Right lobe of liver (tissue), 6 donors: ENCODE results near the gene DDIT4L. TPM values are rescaled to one million over a fixed set of nuclear protein-coding genes. Genes with fewer than 3 reads are reported as not detected.
"Not testable (repeated sequence)": the region's sequence is repeated elsewhere in the genome, so short reads cannot be mapped to it uniquely, and the experiment has no call there.

Source experiments
- ATAC-seq, 4 donors: fragments of 200-7000 bp; cut with Tn5 transposase; one replicate each; pipeline ENCODE4 v1.9.1; 2020; ENCODE audit warnings: mild to moderate bottlenecking in 4 of 4, moderate library complexity in 4 of 4
- DNase-seq, 3 donors: peaks; one replicate each; pipeline ENCODE4 v3.0.0-alpha.2; 2020
- H3K27ac ChIP-seq, 3 donors: fragments of 200-600 bp; one replicate each; pipeline ENCODE4 v1.8.0; 2022
- H3K27me3 ChIP-seq, 2 donors: fragments of 200-600 bp; one replicate each; pipeline ENCODE4 v1.8.0; 2022
- H3K36me3 ChIP-seq, 4 donors: fragments of 200-600 bp; sonication (generic) in 1 of 4; one replicate each; pipeline versions ENCODE4 v1.5.1 to v1.8.0; 2017 to 2022; ENCODE audit warnings: control low read depth in 1 of 4
- H3K4me1 ChIP-seq, 4 donors: fragments of 200-600 bp; sonication (generic) in 1 of 4; one replicate each; pipeline versions ENCODE4 v1.5.1 to v1.8.0; 2017 to 2022; ENCODE audit warnings: control low read depth in 1 of 4
- H3K4me3 ChIP-seq, 3 donors: fragments of 200-600 bp; one replicate each; pipeline ENCODE4 v1.8.0; 2022
- H3K9me3 ChIP-seq, 4 donors: fragments of 200-600 bp; sonication (generic) in 1 of 4; one replicate each; pipeline versions ENCODE4 v1.5.1 to v1.8.0; 2017 to 2022; ENCODE audit warnings: control low read depth in 1 of 4
- POLR2A ChIP-seq: fragments of 450-650 bp; IDR thresholded peaks from one replicate; pipeline ENCODE4 v1.6.1; 2017; ENCODE audit warnings: antibody characterized with exemption, mild to moderate bottlenecking
- WGBS: methylation state at CpG from one replicate; pipeline ENCODE4 v1.1.6; 2018; ENCODE audit warnings: low coverage, low lambda C conversion rate; ENCODE audit not compliant: insufficient coverage; ENCODE audit errors: missing lambda C conversion rate; 5-methylcytosine and 5-hydroxymethylcytosine counted together
- intact Hi-C, 2 donors: fragments of 100-400 bp; cut with DNase I; formaldehyde crosslinking; loops; one replicate each; pipeline versions ENCODE4 v1.11.2 to v1.14.1; 2022
- total RNA-seq, 6 experiments: library from RNA; depleted of rRNA in 2 of 6; stranded (reverse); fragments of >200 nt in 2 of 6; fragmentation: NEBNext Ultra II Directional in 3 of 6; extraction: Animal tissue kit (Norgen Biotek cat#: 25700) in 3 of 6; gene quantifications; one replicate each; pipeline versions ENCODE4 v1.1.0 to v1.2.4, GENCODE V29; 2016 to 2023
- TF ChIP-seq, protein P1 (sequence below), 4 donors: fragments of 200-600 bp in 3 of 4; fragments of 450-650 bp in 1 of 4; IDR thresholded peaks; one replicate each; pipeline versions ENCODE4 v1.5.1 to v1.8.0; 2016 to 2022; ENCODE audit warnings: antibody characterized with exemption in 4 of 4, mild to moderate bottlenecking in 2 of 4
- donor health status: DM: no; HTN: yes; CAD: no.
- donor health status: DM: no; HTN: no; CAD: no.
- donor health status: DM: no; HTN: no; CAD: no.
- donor health status: DM: no; HTN: yes; CAD: no.
- donor health status: DM: no; HTN: yes; CAD: no.

DDIT4L gene
- total RNA-seq, 6 experiments from 2014 or later, result 0.07 to 0.46 (median 0.22) TPM

DNA sequence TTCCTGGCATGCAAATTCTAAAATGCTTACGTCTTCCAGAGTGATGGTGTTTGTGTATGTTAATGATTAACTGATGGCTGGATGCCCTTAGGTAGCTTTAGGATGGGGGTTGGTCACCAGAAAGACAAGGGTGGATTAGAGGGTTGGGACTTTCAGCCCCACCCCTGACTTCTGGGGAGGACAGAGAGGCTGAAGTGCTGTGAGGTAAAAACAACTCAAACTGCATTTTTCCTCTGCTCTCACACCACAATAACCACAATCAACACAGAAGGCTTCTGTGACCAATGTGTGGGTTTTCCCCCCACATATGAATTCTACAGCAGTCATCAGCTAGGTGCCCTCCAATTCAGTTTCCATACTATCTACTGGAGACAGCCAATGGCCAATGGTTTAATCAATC is 18.7 kb upstream of the DDIT4L start:
- H3K27me3 ChIP-seq, result no peaks in the 10 kb centered on the region
- intact Hi-C loops, result no loop called here

DNA sequence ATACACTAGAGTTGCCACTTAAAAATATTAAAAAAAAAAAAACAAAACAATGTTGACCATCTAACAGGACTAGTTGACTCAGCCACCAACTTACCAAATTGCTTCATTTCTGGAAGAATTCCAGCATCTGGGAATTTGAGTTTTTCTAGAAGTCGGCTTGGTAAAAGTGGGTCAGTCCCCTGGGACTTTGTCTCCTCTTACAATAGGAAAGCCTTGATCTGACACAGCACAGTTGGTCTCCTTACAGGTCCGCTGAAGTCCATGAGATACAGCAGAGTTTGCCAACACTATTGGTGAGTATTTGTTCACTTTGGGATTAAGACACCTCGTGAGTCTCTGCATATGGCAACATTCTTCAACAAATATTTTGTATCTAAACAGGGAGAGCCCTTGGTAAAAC is 18.2 kb upstream of the DDIT4L start:
- no peak for TF ChIP-seq POLR2A
- TF ChIP-seq, protein P1, sequence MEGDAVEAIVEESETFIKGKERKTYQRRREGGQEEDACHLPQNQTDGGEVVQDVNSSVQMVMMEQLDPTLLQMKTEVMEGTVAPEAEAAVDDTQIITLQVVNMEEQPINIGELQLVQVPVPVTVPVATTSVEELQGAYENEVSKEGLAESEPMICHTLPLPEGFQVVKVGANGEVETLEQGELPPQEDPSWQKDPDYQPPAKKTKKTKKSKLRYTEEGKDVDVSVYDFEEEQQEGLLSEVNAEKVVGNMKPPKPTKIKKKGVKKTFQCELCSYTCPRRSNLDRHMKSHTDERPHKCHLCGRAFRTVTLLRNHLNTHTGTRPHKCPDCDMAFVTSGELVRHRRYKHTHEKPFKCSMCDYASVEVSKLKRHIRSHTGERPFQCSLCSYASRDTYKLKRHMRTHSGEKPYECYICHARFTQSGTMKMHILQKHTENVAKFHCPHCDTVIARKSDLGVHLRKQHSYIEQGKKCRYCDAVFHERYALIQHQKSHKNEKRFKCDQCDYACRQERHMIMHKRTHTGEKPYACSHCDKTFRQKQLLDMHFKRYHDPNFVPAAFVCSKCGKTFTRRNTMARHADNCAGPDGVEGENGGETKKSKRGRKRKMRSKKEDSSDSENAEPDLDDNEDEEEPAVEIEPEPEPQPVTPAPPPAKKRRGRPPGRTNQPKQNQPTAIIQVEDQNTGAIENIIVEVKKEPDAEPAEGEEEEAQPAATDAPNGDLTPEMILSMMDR (IDR thresholded peaks at IDR 0.05), result no peak
- no peaks in the 10 kb centered on the region for H3K9me3 ChIP-seq
- intact Hi-C loops, result no loop called here
- H3K4me3 ChIP-seq, result no peak overlapping the region
- H3K27me3 ChIP-seq, result no peaks in the 10 kb centered on the region
- H3K36me3 ChIP-seq, result no peaks in the 10 kb centered on the region
- WGBS, result 18% methylated on average over 3 of the region's 3 CpGs
- DNase-seq (no peak), ATAC-seq (no peak)
- no peaks in the 10 kb centered on the region for H3K4me1 ChIP-seq
- H3K27ac ChIP-seq, result no peak overlapping the region

More for the DNA sequence above, 18.7 kb upstream of the DDIT4L start:
- TF ChIP-seq, protein P1 (IDR thresholded peaks at IDR 0.05), result no peak
- TF ChIP-seq POLR2A, result no peak
- Histone ChIP-seq H3K4me3 (no peak overlapping the region), H3K27ac (no peak overlapping the region), H3K9me3 (no peaks in the 10 kb centered on the region), H3K36me3 (no peaks in the 10 kb centered on the region), H3K4me1 (no peaks in the 10 kb centered on the region)
- ATAC-seq (no peak), DNase-seq (no peak)
- WGBS, result 9% methylated on average over 1 of the region's 1 CpG

DNA sequence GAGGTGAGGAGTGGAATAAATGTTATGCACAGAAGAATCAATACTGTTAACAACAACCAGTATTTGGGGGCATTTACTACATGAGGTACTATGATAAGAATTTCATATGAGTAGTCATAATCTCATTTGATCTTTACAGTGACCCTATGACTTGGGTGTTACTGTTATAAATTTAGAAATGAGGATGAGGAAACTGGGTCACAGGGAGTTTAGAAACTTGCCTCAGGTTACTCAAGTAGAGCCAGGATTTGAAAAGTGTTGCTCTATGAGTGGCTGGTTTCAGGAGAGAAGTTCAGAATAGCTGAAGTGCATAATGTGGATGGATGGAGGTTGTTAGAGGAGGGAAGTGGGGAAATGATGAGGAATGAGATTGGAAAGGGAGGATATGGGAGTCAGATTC is 16.6 kb upstream of the DDIT4L start:
- TF ChIP-seq POLR2A, result no peak
- TF ChIP-seq, protein P1 (IDR thresholded peaks at IDR 0.05), result no peak
- ATAC-seq (no peak), DNase-seq (no peak)
- Histone ChIP-seq H3K27me3 (no peaks in the 10 kb centered on the region), H3K4me1 (no peaks in the 10 kb centered on the region), H3K9me3 (no peaks in the 10 kb centered on the region), H3K27ac (no peak overlapping the region), H3K36me3 (no peaks in the 10 kb centered on the region), H3K4me3 (no peak overlapping the region)
- intact Hi-C loops, result no loop called here

DNA sequence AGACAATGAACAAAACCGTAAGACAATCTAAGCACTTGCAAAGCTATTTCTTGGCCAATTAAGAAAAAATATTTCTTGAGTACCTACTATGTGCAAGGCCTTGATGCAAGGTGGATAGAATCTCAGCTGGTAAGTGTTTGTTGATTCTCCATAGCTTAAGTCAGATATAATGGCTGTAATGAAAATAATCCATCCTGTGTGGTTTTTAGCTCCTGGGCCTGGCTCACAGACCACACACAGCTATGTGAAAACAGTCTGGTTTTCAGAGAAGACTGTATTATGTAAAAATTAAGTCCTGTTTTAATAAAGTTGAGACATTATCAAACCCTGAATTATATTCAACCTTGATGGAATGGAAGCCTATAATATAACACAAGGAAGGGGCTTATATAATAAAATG is 7.8 kb upstream of the DDIT4L start:
- no peak for TF ChIP-seq POLR2A
- TF ChIP-seq, protein P1 (IDR thresholded peaks at IDR 0.05), result no peak
- intact Hi-C loops, result no loop called here
- no peak overlapping the region for H3K27ac ChIP-seq
- no peak for ATAC-seq
- no peak for DNase-seq
- no peaks in the 10 kb centered on the region for H3K27me3 ChIP-seq
- H3K36me3 ChIP-seq, result no peaks in the 10 kb centered on the region
- WGBS, result 71% methylated on average over 1 of the region's 1 CpG
- no peak overlapping the region for H3K4me3 ChIP-seq
- H3K4me1 ChIP-seq, result no peaks in the 10 kb centered on the region
- H3K9me3 ChIP-seq, result no peaks in the 10 kb centered on the region

DNA sequence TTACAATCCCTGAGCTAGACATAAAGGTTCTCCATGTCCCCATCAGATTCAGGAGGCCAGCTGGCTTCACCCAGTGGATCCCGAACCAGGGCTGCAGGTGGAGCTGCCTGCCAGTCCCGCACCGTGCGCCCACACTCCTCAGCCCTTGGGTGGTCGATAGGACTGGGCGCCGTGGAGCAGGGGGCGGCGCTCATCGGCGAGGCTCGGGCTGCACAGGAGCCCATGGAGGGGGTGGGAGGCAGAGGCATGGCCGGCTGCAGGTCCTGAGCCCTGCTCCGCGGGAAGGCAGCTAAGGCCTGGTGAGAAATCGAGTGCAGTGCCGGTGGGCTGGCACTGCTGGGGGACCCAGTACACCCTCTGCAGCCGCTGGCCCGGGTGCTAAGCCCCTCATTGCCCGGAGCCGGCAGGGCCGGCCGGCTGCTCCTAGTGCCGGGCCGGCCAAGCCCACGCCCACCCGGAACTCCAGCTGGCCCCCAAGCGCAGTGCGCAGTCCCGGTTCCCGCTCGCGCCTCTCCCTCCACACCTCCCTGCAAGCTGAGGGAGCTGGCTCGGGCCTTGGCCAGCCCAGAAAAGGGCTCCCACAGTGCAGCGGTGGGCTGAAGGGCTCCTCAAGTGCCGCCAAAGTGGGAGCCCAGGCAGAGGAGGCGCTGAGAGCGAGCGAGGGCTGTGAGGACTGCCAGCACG is 6.3 kb upstream of the DDIT4L start:
- H3K9me3 ChIP-seq, intact Hi-C loops, H3K4me1 ChIP-seq, H3K27ac ChIP-seq, H3K27me3 ChIP-seq, H3K36me3 ChIP-seq, H3K4me3 ChIP-seq, ATAC-seq: not testable (repeated sequence)
- 67% methylated on average over 2 of the region's 40 CpGs for WGBS
- DNase-seq, result peak in 1 of 3 donors; percentile 37
